ENCODE data around the gene YWHAE.
"Not testable (repeated sequence)": the region's sequence is repeated elsewhere in the genome, so short reads cannot be mapped to it uniquely, and the experiment has no call there.

Gene YWHAE

GRCh38 chr17:1399679-1400512 lies at the start of gene YWHAE:
Gene YWHAE (minus strand): TSS chr17:1400222. CDS start chr17:1400110, 112 bp downstream.
- peak within 1 kb of the TSS; percentile 96 for H3K4me3 ChIP-seq (ENCODE audit: low read length)
- no peak for TF ChIP-seq CTCF (conservative IDR thresholded peaks at IDR 0.05; ENCODE audit: low read length)
- peak; percentile 92 for DNase-seq (ENCODE audit: low read depth)

- H3K4me3 ChIP-seq (ENCODE audit: low read length), result no peak overlapping the region
- no peak for TF ChIP-seq CTCF (conservative IDR thresholded peaks at IDR 0.05; ENCODE audit: low read length)
- no peak for DNase-seq (ENCODE audit: low read depth)
Observed at GRCh38 chr17:1449412-1449967, 49.5 kb upstream of the YWHAE start.

DNA sequence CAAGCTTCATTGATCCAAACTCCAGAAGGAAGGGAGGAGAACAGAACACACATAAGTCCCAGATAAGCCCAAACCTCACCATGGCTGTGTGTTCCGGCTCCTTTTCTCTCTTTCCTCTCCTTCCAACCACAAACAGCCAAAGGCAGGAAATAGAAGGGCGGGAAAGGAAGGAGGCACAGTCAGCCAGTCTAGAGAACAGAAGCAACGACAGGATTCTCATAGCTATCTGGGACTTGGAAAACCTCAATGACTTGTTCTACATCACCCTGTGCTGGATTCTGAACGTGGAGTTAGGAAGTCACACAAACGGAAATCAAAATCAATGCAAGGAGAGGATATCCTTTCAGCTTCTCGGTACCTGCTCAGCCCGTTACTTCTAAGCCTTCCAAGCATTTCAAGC lies 47.0 kb upstream of the YWHAE start:
- H3K4me3 ChIP-seq (ENCODE audit: low read length), result no peak overlapping the region
- no peak for DNase-seq (ENCODE audit: low read depth)
- no peak for TF ChIP-seq CTCF (conservative IDR thresholded peaks at IDR 0.05; ENCODE audit: low read length)

GRCh38 chr17:1446201-1446600 lies 46.2 kb upstream of the YWHAE start:
- H3K4me3 ChIP-seq (ENCODE audit: low read length), result no peak overlapping the region
- no peak for TF ChIP-seq CTCF (conservative IDR thresholded peaks at IDR 0.05; ENCODE audit: low read length)
- DNase-seq (ENCODE audit: low read depth), result no peak

DNA sequence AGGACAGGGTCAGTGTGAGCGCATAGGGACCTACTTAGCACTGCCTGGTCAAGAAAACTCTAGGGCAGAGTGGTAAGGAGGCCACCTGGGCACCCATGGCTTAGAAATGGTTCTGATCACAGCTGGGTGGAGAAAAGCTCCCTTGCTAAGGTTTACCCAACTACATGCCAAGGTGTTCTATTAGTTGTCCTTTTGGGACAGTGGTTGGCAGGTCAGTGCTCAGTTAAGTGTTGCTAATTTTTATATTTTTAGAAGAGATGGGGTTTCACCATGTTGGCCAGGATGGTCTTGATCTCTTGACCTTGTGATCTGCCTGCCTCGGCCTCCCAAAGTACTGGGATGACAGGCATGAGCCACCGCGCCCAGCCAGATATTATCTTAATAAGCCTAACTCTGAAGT lies 45.7 kb upstream of the YWHAE start:
- not testable (repeated sequence) for DNase-seq (ENCODE audit: low read depth); H3K4me3 ChIP-seq (ENCODE audit: low read length)

DNA sequence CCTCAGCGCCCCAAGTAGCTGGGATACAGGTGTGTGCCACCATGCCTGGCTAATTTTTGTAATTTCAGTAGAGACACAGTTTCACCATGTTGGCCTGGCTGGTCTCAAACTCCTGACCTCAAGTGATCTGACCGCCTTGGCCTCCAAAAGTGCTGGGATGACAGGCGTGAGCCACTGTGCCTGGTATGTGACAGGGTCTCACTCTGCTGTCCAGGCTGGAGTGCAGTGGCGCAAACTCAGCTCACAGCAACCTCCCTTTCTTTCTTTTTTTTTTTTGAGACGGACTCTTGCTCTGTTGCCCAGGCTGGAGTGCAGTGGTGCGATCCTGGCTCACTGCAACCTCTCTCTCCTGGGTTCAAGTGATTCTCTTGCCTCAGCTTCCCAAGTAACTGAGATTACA lies 42.7 kb upstream of the YWHAE start:
- DNase-seq (ENCODE audit: low read depth); H3K4me3 ChIP-seq (ENCODE audit: low read length): not testable (repeated sequence)

GRCh38 chr17:1442187-1442586 lies 42.2 kb upstream of the YWHAE start:
- no peak for DNase-seq (ENCODE audit: low read depth)
- H3K4me3 ChIP-seq (ENCODE audit: low read length), result no peak overlapping the region
- TF ChIP-seq CTCF (conservative IDR thresholded peaks at IDR 0.05; ENCODE audit: low read length), result no peak

GRCh38 chr17:1440921-1441320 lies 40.9 kb upstream of the YWHAE start:
- no peak for TF ChIP-seq CTCF (conservative IDR thresholded peaks at IDR 0.05; ENCODE audit: low read length)
- DNase-seq (ENCODE audit: low read depth), result no peak
- no peak overlapping the region for H3K4me3 ChIP-seq (ENCODE audit: low read length)

Measured in AG10803 (cell line).